AG09319 (cell line): Measurements from ENCODE around the gene DIS3L.
"Not testable (repeated sequence)": the region's sequence is repeated elsewhere in the genome, so short reads cannot be mapped to it uniquely, and the experiment has no call there.

Experiments used
- DNase-seq: peaks from one replicate; pipeline ENCODE4 v3.0.0-alpha.2; 2010; ENCODE audit warnings: low read depth; ENCODE audit errors: extremely low read depth
- TF ChIP-seq, protein P1 (sequence below): IDR thresholded peaks from 2 replicates; pipeline ENCODE4 v1.5.1; 2011; ENCODE audit warnings: low read depth, mild to moderate bottlenecking, inconsistent platforms, low read length, moderate library complexity

The DIS3L gene

DNA sequence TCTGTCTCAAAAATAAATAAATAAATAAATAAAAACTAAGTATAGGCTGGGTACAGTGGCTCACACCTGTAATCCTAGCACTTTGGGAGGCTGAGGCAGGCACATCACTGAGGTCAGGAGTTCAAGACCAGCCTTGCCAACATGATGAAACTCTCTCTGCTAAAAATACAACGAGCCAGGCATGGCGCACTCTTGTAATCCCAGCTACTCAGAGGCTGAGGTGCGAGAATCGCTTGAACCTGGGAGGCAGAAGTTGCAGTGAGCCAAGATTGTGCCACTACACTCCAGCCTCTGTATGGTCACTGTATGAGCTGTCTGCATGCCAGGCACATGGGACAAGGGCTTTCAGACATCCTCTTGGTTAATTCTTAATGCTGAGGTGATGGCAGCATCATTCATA lies 34.4 kb downstream of the DIS3L start:
- TF ChIP-seq, protein P1, sequence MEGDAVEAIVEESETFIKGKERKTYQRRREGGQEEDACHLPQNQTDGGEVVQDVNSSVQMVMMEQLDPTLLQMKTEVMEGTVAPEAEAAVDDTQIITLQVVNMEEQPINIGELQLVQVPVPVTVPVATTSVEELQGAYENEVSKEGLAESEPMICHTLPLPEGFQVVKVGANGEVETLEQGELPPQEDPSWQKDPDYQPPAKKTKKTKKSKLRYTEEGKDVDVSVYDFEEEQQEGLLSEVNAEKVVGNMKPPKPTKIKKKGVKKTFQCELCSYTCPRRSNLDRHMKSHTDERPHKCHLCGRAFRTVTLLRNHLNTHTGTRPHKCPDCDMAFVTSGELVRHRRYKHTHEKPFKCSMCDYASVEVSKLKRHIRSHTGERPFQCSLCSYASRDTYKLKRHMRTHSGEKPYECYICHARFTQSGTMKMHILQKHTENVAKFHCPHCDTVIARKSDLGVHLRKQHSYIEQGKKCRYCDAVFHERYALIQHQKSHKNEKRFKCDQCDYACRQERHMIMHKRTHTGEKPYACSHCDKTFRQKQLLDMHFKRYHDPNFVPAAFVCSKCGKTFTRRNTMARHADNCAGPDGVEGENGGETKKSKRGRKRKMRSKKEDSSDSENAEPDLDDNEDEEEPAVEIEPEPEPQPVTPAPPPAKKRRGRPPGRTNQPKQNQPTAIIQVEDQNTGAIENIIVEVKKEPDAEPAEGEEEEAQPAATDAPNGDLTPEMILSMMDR = no peak
- no peak for DNase-seq

DNA sequence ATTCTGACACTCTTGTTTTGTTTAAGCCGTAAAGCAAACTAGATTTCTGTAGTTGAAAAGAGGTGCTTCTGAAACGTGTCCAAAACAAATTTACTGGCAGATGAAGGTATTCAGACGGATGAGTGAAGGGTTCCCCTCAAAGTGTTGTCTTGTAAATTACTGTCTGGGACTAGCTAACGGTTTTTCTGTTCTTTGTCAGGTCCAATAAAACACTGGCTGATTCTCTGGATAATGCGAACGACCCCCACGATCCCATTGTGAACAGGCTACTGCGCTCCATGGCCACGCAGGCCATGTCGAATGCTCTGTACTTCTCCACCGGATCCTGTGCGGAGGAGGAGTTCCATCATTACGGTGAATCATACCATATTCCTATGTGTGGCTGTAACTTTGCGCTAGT lies 35.4 kb downstream of the DIS3L start:
- TF ChIP-seq, protein P1 = no peak
- no peak for DNase-seq

DNA sequence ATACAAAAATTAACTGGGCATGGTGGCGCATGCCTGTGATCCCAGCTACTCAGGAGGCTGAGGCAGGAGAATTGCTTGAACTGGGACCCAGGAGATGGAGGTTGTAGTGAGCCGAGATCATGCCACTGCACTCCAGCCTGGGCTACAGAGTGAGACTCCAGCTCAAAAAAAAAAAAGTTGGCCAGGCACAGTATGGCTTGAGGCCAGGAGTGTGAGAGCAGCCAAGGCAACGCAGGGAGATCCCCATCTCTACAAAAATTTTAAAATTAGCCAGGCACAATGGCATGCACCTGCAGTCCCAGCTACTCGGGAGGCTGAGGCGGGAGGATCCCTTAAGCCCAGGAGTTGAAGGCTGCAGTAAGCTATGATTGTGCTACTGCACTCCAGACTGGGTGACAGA lies 55.2 kb downstream of the DIS3L start:
- DNase-seq = not testable (repeated sequence)

DNA sequence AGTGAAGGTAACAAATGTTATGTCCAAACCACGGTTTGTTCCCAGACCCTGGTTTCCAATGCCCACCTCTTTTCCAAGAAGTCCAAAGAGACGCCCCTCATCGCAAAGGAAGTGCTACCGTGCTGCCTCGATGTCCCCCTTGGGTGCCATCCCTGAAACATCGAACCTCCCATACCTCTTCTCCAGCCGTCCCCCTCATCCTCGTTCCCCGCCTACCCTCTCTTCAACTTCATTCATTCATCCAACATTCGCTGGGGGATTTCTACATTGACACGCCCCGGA lies 62.6 kb downstream of the DIS3L start:
- no peak for DNase-seq
- TF ChIP-seq, protein P1 = no peak

DNA sequence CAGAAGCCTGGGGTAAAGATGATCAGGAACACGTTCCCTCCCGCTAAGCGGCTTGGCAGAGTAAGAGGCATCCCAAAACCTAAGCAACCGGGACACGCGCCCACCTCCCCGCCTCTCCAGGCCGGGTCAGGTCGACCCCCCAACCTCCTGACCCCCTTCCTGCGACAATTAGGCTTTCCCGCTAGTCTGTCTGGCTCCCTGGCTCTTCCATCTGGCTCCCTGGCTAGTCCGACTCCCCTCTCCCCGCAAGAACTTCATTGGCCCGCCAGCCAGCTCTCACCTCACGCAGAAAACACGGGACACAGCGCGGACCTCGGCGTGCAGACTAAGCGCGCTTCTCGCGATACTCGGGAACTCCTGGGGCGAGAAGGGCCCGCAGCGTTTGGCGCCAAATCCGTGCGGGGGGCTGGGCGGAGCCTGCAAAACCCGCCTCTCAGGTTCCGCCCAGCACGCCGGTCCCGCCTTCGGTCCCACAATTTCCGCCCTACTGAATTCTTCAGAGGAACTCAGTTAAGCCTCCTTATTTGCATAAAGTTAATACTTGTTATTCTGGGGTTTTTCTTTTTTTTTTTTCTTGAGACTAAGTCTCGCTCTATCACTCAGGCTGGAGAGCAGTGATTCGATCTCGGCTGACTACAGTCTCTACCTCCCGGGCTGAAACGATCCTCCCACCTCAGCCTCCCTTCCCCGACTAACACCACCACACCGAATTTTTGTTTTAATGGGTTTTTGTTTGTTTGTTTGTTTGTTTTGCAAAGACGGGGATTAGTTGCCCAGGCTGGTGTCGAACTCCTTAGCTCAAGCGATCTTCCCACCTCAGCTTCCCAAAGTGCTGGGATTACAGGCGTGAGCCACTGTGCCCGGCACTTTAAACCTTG lies 63.2 kb downstream of the DIS3L start, which contains the start of gene TIPIN:
TIPIN (minus strand) TSS at position 327 of the 878 bp plus-strand sequence. CDS start 3,738 bp downstream, outside the sequence.
- TF ChIP-seq, protein P1 = no peak
- DNase-seq = peak; percentile 89

DNA sequence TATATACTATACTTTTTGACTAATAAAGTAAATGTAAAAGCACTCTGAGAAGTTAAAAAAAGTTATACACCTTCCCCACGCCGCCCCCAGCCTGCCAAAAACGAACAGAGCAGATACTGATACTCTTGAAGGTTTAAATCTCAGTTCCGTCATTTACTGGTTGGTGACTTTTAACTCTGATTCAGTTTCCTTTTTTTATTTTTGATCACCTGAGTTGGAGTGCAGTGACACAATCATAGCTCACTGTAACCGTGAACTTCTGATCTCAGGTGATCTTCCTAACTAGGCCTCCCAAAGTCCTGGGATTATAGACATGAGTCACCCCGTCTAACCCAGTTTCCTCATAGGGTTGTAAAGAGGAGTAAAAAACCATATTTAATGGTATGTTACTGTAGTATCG lies 66.4 kb downstream of the DIS3L start:
- TF ChIP-seq, protein P1 = no peak
- no peak for DNase-seq

DNA sequence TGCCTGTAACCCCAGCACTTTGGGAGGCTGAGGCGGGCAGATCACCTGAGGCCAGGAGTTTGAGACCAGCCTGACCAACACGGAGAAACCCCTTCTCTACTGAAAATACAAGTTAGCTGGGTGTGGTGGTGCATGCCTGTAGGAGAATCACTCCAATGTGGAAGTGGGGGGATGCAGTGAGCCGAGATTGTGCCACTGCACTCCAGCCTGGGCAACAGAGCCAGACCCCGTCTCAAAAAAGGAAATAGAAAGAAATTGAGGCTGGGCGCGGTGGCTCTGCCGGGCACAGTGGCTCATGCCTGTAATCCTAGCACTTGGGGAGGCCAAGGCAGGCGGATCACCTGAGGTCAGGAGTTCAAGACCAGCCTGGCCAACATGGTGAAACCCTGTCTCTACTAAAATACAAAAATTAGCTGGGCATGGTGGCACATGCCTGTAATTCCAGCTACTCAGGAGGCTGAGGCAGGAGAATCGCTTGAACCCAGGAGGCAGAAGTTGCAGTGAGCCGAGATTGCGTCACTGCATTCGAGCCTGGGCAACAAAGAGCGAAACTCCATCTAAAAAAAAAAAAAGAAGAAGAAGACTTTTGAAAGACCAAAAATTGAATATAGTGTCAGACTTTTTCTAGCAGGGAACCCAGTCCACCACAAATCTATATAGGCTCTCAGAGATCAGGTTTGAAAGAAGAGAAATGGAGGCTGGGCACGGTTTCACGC lies 68.5 kb downstream of the DIS3L start:
- DNase-seq = not testable (repeated sequence)

DNA sequence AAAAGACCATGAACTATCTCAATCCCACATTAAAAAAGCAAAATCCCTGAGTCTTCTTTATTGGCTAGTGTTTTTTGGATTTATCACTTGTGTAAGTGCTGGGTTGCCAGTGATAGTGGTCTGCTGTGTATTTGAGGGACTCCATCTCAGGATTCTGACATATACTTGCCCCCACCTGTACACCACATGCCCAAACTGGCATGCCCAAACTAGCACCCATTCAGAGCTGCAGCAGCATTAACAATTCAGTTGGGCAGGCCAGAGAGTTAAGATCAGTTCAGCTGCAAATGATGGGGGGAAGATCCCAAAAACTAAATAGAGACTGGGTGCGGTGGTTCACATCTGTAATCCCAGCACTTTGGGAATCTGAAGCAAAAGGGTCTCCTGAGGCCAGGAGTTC lies 69.4 kb downstream of the DIS3L start:
- no peak for DNase-seq
- TF ChIP-seq, protein P1 = no peak
